Endothelial cell of umbilical vein (primary cell): ENCODE data around the gene DYRK3. TPM values are rescaled to one million over a fixed set of nuclear protein-coding genes. Genes with fewer than 3 reads are reported as not detected.

Source experiments
- BruUV-seq: library from RNA; stranded (reverse); fragments of 400-500 nt; replicated peaks from 2 replicates; lab custom pipeline; 2021; lab: Mats Ljungman, UMichigan
- CTCF ChIA-PET: fragments of 300-600, 350-600 bp; sonication (Branson Sonifier 250); formaldehyde crosslinking; loops from one replicate; lab custom pipeline; 2021; ENCODE audit warnings: antibody characterized with exemption, inconsistent platforms; lab: Charles Lee
- POLR2A ChIA-PET: fragments of 300-600, 350-600 bp; sonication (Branson Sonifier 250); formaldehyde crosslinking; loops from one replicate; lab custom pipeline; 2021; ENCODE audit warnings: antibody characterized with exemption, inconsistent platforms; lab: Charles Lee
- DNase-seq: peaks from one replicate; pipeline ENCODE4 v3.0.0-alpha.2; 2011; ENCODE audit warnings: low read depth, low spot score
- FAIRE-seq: peaks from 2 replicates; lab custom pipeline; 2011; peaks lifted over from hg19 to GRCh38; lab: Jason Lieb, UNC
- H2AFZ ChIP-seq: 2 replicates; pipeline ENCODE4 v1.6.0; 2012; ENCODE audit warnings: low read depth, low read length, control low read depth, inconsistent platforms
- H3K27ac ChIP-seq: 2 replicates; pipeline ENCODE4 v1.5.1; 2011; ENCODE audit warnings: low read depth, mild to moderate bottlenecking, control low read depth, low read length, moderate library complexity; ENCODE audit not compliant: insufficient read depth
- H3K27me3 ChIP-seq, 2 experiments: 2 replicates each; pipeline versions ENCODE4 v1.6.0 to v1.6.1; 2011; ENCODE audit warnings: low read length in 2 of 2, mixed read lengths in 1 of 2; ENCODE audit not compliant: control insufficient read depth in 2 of 2, insufficient read depth in 2 of 2
- H3K36me3 ChIP-seq, 2 experiments: 2 replicates in 1 of 2; 3 replicates in 1 of 2; pipeline ENCODE4 v1.5.1; 2011; ENCODE audit warnings: low read length in 2 of 2, mild to moderate bottlenecking in 1 of 2, moderate library complexity in 1 of 2; ENCODE audit not compliant: control insufficient read depth in 2 of 2, insufficient read depth in 2 of 2; ENCODE audit errors: extremely low read depth in 1 of 2
- H3K4me1 ChIP-seq: 3 replicates; pipeline ENCODE4 v1.5.1; 2011; ENCODE audit warnings: mild to moderate bottlenecking, low read length; ENCODE audit not compliant: control insufficient read depth, insufficient read depth; ENCODE audit errors: extremely low read depth
- H3K4me2 ChIP-seq: 2 replicates; pipeline ENCODE4 v1.6.1; 2011; ENCODE audit warnings: low read length, control low read depth, mixed read lengths; ENCODE audit not compliant: insufficient read depth
- H3K4me3 ChIP-seq, 3 experiments: fragments of 200-600 bp in 1 of 3; sonication (generic), shearing (Covaris generic) in 1 of 3; replicated peaks in 1 of 3; 2 replicates each; pipeline ENCODE4 v1.5.1; 2011 to 2016; ENCODE audit warnings: control low read depth in 3 of 3, low read length in 3 of 3, mild to moderate bottlenecking in 2 of 3, inconsistent platforms in 1 of 3, low read depth in 1 of 3, moderate library complexity in 1 of 3; ENCODE audit not compliant: insufficient read depth in 1 of 3
- H3K79me2 ChIP-seq: 2 replicates; pipeline ENCODE4 v1.6.0; 2012; ENCODE audit warnings: low read length, inconsistent platforms; ENCODE audit not compliant: control insufficient read depth, insufficient read depth
- H3K9ac ChIP-seq: replicated peaks from 2 replicates; pipeline ENCODE3; 2011; ENCODE audit warnings: low read length, control low read depth; ENCODE audit not compliant: insufficient read depth; ENCODE audit errors: extremely low read depth
- H3K9me1 ChIP-seq: replicated peaks from 3 replicates; pipeline ENCODE4 v1.6.0; 2011; ENCODE audit warnings: mild to moderate bottlenecking, low read length; ENCODE audit not compliant: control insufficient read depth, insufficient read depth; ENCODE audit errors: extremely low read depth
- H3K9me3 ChIP-seq: replicated peaks from 2 replicates; pipeline ENCODE4 v1.5.1; 2012; ENCODE audit warnings: low read length, inconsistent platforms; ENCODE audit not compliant: control insufficient read depth, insufficient read depth
- H4K20me1 ChIP-seq: replicated peaks from 2 replicates; pipeline ENCODE3; 2011; ENCODE audit warnings: mild to moderate bottlenecking, low read length; ENCODE audit not compliant: control insufficient read depth, insufficient read depth; ENCODE audit errors: extremely low read depth
- EZH2 ChIP-seq: IDR thresholded peaks from 2 replicates; pipeline ENCODE4 v1.6.1; 2012; ENCODE audit warnings: borderline replicate concordance, low read depth, mild to moderate bottlenecking, moderate library complexity, low read length, inconsistent platforms; ENCODE audit not compliant: severe bottlenecking
- MYC ChIP-seq: IDR thresholded peaks from one replicate; pipeline ENCODE4 v1.6.1; 2011; ENCODE audit warnings: mild to moderate bottlenecking, low read depth, low read length
- POLR2AphosphoS5 ChIP-seq: IDR thresholded peaks from 2 replicates; pipeline ENCODE4 v1.6.1; 2012; ENCODE audit warnings: low read depth, mild to moderate bottlenecking, control low read depth, low read length, moderate library complexity; ENCODE audit not compliant: insufficient read depth
- dilution Hi-C: fragments of 300-500 bp; cut with MboI; formaldehyde crosslinking; loops from one replicate; pipeline ENCODE4 v1.15.0; 2019; ENCODE audit warnings: low sequenced_read_pairs; ENCODE audit not compliant: extremely low pct_ligation_motif_present
- intact Hi-C: fragments of 100-400 bp; cut with micrococcal nuclease; formaldehyde crosslinking; loops from one replicate; pipeline ENCODE4 v1.10.0; 2022
- polyA plus RNA-seq, 4 experiments: library from polyadenylated mRNA; depleted of rRNA in 3 of 4; stranded (reverse) in 3 of 4; unstranded in 1 of 4; fragments of >200 nt; gene quantifications; 2 replicates each; pipeline versions ENCODE4 v1.2.1 to v1.2.3, GENCODE V29; 2011 to 2012; ENCODE audit warnings: missing spikeins in 1 of 4
- total RNA-seq: library from RNA; stranded (reverse); gene quantifications from 2 replicates; pipeline ENCODE4 v1.2.3, GENCODE V29; 2021
- TF ChIP-seq, protein P1 (sequence below), 2 donors: IDR thresholded peaks; 1 replicate in 1 of 2; 2 replicates in 1 of 2; pipeline ENCODE4 v1.5.1; 2011; ENCODE audit warnings: low read length in 2 of 2, mild to moderate bottlenecking in 2 of 2, moderate library complexity in 2 of 2, control low read depth in 1 of 2, inconsistent platforms in 1 of 2, low read depth in 1 of 2; ENCODE audit not compliant: insufficient read depth in 1 of 2; ENCODE audit errors: extremely low read depth in 1 of 2

The DYRK3 gene
- total and polyA plus RNA-seq, 2 donors (not counting 3 experiments of a cell fraction or from before 2014, with no cell fraction given): 3.4 to 7.4 TPM

DNA sequence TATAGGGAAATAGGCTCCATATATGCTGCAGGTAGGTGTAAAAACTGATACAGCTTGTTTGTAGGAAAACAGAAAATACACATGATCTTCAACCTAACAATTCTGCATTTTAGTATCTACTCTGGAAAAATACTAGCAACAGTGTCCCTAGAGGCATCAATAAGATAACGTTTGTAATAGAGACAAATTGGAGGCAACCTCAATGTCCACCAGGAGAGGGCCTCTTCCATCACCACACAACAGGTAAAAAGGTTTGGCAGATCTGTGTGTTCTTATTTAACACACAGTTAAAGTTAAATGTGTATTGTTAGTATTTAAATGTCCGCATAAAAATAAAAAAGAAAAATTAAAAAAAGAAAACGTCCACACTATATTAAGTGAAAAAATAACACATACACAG lies 28.5 kb upstream of the DYRK3 start:
- Histone ChIP-seq H2AFZ (no peak overlapping the region), H4K20me1 (no peaks in the 10 kb centered on the region), H3K4me3 (no peak overlapping the region), H3K9me1 (no peaks in the 10 kb centered on the region), H3K9ac (no peak overlapping the region), H3K36me3 (peaks cover 3 to 14% of the 10 kb centered on the region in 2 experiments), H3K9me3 (no peaks in the 10 kb centered on the region), H3K27ac (no peak overlapping the region), H3K27me3 (no peaks in the 10 kb centered on the region), H3K79me2 (peaks cover 10% of the 10 kb centered on the region), H3K4me1 (peaks cover 7% of the 10 kb centered on the region), H3K4me2 (no peak overlapping the region)
- FAIRE-seq: no peak
- dilution Hi-C loops (no loop called here), intact Hi-C loops (no loop called here)
- peak; percentile 41 for DNase-seq
- ChIA-PET POLR2A (no interaction called here), CTCF (interaction anchor here (0.6 to 5.1 kb wide), 7 partner anchors 57 to 376 kb away, joined by 4 to 70 read pairs (median 5); no protein-coding TSS in a partner anchor)
- BruUV-seq: no TSS peak
- TF ChIP-seq, protein P1, sequence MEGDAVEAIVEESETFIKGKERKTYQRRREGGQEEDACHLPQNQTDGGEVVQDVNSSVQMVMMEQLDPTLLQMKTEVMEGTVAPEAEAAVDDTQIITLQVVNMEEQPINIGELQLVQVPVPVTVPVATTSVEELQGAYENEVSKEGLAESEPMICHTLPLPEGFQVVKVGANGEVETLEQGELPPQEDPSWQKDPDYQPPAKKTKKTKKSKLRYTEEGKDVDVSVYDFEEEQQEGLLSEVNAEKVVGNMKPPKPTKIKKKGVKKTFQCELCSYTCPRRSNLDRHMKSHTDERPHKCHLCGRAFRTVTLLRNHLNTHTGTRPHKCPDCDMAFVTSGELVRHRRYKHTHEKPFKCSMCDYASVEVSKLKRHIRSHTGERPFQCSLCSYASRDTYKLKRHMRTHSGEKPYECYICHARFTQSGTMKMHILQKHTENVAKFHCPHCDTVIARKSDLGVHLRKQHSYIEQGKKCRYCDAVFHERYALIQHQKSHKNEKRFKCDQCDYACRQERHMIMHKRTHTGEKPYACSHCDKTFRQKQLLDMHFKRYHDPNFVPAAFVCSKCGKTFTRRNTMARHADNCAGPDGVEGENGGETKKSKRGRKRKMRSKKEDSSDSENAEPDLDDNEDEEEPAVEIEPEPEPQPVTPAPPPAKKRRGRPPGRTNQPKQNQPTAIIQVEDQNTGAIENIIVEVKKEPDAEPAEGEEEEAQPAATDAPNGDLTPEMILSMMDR (IDR thresholded peaks at IDR 0.05; ENCODE audit: extremely low read depth in 1 of 2, insufficient read depth in 1 of 2, low read depth in 1 of 2, low read length in 2 of 2): peak; percentile 31 to 42
- TF ChIP-seq MYC: no peak
- no peak for TF ChIP-seq EZH2
- no peak for TF ChIP-seq POLR2AphosphoS5
